GM19043 (cell line): ENCODE data around the gene SCGN.

Source experiments
- ATAC-seq: cut with Tn5 transposase; IDR thresholded peaks from one replicate; pipeline ENCODE4 v1.9.1; 2021; ENCODE audit warnings: low read depth; ENCODE audit not compliant: unreplicated experiment

SCGN gene

DNA sequence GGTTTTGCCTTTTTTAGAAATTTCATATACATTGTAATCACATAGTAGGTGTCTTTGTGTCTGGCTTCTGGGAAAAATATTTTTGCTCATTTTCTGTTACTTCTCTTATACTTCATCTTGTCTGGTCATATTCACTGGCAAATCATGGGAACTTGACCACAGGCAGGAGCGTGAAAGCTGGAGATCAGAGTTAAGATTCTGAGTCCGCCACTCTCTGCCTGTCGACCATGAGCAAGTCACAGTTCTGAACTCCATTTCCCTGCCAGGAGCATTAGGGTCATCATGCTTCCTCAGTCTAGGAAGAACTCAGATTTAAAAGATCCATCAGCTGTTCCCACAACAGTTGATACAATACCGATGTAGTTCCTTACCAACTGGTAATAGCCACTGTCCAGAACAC is 12.4 kb upstream of the SCGN start:
- no peak for ATAC-seq

DNA sequence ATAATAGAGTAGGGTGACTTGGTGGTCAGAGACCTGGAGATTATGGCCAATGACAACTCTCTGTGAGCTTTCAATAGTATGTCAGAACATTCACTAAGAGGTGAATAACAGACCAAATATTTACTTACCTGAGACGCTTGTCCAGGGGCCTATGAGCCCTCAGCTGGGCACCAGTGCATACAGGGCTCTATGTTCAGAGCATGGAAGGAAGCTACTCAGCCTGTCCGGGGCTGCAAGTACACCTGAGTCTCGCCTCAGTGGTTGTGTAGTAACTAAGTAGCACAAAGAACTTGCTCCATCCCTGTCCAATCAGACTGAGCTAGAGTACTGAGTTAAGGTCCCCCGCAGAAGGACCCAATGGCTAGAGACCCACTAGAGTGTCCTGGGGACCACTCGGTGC is 11.6 kb upstream of the SCGN start:
- ATAC-seq: no peak

DNA sequence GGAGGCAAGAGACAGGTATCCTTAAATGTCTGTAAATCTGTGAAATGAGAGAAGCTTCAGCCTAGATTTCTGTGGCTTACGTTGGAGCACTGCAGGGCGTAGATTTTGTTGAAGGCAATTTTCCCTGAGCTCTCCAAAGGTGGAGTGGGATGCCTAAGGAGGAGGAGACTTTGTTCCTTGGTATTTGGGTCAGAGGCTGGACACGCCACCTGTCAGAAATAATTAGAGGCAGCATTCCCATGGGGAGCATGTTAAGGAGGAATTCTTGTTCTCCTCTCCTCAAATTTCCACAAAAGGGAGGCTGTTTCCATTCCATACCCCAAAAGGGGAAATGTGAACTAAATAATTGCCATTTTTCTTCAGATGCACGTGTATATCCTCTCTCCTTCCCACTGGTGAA is 11.1 kb upstream of the SCGN start:
- ATAC-seq: no peak

DNA sequence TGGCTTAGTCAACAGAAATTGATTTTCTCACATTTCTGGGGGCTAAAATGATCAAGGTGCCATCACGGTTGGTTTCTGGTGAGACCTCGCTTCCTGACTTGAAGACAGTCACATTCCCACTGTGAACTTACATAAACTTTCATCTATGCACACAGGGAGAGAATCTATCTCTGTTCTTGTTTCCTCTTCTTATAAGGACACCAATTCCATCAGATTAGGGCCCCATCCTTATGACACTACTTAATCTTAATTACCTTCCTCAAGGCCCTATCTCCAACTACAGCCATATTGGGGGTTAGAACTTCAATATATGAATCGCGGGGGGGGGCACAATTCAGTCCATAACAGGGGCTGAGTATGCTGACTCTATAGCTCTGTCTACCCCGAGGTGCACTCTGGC is 10.6 kb upstream of the SCGN start:
- no peak for ATAC-seq

DNA sequence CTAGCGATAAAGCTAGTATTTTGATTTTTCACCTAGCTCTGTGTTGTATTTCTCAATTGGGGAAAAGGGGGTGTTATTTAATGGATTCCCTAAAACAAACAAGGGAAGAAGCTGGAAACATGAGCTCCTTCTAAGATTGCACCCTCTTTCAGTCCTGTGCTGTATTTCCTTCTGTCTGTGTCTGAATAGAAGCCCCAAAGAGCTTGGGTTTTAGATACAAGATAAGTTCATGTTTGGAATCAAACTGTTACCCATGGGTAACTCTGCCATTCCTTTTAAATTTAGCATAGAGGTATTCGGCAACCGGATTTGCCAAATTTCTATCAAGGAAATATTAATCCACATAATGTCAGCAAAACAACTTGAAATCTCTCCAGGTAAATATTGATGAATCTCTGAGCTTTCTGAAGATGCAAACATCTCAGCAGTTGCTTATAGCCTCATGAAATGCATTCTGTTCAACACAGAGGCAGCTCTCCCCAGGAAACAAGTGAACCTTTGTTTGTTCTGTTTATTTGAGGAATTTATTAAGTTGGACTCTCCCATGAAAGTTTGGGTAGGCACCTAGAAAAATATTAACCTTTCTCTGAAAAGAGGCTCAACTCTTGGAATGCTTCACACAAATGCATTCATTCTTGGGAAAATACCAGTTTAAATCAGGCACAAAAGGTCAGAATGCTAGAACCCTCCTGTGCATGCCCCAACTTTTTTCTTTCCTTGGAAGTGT is 9.9 kb upstream of the SCGN start:
- no peak for ATAC-seq

DNA sequence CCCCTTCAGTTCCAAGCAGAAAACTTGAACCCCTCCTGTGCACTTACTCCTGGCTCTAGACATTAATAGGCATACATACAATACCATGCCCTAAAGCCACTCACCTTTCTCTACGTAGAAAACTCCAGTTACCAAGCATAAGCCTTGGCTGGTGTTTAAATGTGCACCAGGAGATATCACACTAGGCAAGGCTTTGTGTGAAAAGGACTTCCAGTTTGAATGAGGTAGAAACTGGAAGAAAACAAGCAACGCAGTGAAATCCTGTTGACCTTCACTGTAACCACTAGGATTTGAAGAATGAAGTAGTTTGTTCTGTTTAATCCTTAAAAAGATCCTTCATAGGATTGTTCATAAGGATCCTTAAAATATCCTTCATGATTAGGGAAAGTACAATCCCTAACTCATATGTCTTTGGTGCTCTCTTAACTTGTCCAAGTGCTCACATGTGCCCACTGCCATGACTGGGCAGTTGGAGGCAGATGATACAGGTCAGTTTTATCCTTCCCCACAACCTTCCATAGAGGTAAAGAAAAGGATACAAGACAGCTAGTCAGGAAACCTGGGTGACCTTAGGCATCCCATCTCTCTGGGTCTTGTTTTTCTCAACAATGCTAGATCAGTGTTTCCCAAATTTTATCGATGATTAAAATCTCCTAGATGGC is 9.2 kb upstream of the SCGN start:
- no peak for ATAC-seq

DNA sequence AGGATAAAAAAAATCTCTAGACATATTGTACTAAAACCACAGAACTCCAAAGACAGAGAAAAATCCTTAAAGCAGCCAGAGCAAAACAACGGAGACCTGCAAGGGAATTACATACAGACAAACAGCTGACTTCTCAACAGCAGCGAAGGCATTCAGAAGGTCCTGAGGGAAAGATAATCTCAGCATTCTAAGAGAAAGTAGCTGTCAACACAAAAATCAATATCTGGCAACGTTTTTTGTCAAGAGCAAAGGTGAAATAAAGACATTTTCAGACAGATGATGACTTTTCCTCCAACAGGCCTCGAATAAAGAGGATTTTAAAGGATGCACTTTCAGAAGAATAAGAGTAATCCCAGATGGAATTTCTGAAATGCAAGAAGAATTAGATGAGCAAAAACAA is 6.1 kb upstream of the SCGN start:
- ATAC-seq: no peak

DNA sequence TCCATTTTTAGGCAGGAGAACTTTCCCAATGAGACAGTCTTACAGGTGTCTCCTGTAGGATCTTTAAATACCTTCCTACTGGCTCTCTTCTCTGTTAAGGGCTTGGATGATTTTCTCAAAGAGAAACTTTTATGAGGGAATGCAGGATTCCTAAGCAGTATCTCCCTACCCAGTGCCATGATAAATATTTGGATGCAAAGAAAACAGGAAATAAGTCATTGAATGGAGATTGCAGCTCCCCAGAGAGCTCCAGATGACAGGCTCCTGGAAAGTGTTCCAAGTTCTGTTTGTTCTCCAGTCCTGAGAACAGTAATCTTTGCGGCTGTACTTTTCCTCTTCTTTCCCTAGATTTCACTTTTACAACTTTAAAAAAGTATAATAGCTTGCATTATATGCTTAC is 2.4 kb upstream of the SCGN start:
- ATAC-seq: no peak

DNA sequence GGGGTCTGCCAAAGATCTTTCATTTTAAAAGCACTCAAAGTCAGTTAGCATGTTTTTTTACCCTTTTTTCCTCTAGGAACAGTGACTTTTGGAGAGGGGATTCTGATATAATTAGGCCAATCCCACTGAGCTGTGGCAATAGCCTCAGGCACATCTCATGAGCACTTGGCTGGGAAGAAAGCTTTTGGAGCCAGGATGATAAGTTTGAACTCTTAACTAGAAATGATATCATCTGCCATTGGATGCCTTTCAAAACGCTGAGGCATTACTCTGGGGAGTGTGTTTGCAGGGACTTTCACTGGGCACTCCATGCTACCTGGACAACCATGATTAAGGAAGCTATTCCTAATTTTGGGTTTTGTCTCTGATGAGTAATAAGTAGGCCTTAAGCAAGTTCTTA is 3.7 kb downstream of the SCGN start:
- ATAC-seq: no peak

DNA sequence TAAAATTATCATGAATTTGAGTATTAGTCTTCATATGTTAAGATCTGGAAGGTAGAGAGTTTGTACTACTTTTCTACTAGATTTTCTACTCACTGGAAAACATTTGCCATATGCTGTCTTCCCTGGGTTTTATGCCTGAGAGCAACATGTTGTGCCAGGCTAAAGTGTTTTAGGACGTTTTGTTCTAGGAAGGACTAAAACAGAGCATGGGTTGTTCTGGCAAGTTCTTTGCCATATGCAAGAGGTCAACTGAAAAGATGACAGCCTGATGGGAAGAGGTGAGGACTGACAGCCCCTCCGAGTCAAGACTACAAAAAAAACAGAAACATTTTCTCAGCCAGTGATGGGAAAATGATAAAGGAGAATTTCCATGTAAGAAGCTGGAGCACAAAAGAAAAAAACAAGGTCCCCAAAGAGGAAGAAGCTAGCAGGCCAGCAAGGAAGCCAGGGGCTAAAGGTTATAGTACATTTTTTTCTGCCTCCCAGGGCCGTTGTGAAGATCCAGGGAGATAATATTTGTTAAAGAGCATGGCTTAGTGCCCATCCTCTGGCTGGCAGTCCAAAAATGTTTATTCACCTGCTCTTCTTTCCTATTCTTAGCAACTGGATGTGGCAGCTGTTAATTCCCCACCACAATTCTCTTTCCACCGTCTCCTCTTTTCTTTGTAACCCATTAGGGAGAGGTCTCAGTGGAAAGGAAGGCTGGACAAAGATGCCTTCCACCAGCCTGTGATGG is 7.8 kb downstream of the SCGN start:
- no peak for ATAC-seq

DNA sequence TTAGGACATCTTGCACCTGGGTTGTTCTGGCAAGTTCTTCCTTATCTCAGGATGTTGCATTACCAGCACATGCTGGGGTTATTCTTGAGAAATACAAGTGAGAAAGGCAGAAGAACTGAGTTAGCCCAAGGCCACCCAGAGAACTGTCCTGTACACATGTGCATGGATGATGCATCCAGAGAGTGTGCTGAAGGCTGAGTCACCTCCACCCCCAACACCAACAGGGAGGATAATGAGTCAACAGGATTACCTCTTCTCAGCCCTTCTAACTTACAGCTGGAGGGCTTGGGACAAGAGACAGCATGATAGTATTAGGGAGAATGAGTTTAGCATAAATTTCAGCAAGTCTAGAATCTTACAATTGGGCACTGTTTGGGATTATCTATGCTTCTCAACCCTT is 8.5 kb downstream of the SCGN start:
- ATAC-seq: no peak

DNA sequence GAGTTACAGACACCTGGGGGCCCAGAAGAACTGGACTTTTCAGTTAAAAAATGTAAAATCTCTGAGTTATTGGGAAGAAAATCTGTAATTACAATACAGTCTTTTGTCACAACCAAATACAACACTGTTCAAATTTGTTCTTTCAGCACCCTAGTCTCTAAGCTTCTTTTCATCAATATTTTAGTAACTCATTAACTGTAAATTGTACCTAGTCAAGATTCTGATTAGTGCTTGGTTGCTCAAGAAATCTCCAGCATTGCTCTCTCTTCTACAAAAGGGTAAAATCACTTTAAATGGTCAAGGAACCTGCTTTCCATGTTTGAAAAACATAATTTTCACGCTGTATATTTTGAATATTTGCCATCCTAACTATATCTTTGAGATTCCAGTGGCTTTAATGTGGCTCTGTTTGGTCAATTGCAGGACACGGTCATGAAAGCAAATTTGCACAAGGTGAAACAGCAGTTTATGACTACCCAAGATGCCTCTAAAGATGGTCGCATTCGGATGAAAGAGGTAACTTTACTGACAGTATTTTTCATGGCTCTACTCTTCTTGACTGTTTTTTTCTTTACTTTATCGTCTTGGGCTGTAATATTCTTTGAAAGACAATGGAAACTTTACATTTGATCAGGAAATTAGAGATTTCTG is 9.2 kb downstream of the SCGN start:
- ATAC-seq: no peak

DNA sequence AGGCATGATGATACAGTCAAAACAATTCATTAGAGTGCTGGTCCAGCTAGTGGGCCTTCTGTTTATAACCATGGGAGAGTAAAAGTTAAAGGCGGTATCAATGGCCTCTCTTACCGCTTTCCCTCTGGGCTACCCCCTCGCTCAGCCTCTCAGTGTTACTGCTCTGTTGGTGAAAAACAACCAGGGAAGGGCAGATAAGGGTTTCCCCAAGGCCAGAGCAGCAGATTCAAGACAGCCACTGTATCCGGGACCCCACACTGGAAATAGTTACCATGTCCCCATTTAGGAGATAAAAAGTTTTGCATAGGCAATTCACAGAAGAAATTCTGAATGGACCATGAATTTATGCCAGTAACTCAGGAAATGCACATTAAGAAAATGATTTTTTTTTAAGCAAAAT is 13.4 kb downstream of the SCGN start:
- ATAC-seq: no peak

DNA sequence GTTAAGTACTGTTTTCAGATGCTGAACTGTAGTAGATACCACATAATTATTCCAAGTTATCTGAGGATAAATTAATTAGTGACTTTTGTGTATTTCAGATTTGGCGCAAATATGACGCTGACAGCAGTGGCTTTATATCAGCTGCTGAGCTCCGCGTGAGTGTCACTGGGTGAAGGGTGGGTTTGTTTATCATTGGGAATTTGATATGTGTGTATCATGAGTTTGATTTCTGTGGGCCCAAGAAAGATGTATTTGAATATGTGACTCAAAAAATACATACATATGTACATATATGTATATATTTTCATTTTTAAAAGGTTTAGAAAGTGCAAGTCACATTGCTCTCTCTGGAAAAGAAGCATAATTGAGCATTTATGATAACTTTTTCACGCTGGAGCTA is 17.4 kb downstream of the SCGN start:
- no peak for ATAC-seq

DNA sequence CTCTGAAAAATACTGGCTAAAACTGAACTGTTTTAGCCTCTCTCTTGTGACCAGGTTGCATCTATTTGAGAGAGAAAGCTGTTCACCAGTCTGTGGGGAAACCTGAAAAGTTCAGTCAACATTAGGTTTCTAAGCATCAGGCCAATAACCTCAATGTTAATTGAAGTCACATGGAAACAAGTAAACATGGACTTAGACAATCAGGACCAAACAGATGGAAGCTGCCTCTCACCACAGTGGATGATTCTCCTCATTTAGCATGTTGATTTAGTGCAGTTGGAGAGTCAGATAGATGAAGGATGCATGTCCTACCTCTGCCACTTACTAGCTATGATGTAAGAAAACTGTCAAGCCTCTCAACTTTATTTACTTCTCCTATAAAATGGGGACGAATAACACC is 18.2 kb downstream of the SCGN start:
- no peak for ATAC-seq

DNA sequence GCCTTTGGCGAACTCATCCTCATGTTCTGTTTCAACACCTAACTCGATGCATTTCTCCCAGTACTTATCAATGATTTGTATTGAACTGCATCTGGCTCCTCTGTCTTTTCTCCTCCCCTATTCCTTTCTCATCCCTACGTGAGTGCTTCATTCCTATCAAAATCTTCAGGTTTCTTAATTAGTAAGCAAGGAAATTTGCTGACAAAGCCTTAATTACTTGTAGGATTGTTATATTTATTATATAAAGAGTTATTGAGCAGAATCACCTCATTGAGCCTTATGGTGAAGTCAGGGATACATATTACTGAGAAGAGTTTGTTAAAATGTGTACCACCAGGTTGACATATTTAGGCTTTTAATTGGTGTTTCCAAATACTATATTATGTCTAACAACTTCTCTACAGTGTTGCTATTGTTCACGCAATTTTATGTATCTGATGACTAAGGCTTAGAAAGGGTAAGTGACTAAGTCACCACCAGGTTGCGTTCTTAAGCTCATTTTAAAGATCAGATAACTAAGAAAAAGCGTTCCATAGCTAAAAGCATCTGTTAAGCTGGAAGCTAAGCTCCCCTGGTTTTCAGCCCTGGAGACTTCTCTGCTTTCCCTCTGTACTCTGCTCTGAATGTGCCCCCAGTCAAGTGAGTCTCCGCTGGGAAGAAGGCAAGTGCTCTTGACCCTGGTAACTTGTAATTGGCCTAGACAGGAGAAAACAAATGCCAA is 18.9 kb downstream of the SCGN start:
- no peak for ATAC-seq

DNA sequence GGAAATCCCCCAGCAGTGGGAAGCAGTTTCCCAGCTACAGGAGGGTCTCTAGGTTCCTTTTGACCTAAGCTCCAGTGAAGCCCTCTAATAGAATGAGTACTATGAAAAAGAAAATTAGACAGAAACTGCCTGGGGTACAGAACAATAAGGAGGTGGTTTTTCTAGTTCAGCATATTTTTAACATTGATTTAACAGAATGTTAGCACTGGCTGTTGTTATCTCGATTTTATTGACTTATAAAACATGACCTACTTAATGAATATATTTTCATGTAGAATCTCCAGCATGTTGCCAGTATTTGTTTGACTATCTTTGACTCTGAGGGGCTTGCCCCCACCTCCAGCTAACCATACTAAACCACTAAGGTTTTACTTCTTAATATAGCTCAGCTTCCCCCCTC is 19.6 kb downstream of the SCGN start:
- no peak for ATAC-seq

DNA sequence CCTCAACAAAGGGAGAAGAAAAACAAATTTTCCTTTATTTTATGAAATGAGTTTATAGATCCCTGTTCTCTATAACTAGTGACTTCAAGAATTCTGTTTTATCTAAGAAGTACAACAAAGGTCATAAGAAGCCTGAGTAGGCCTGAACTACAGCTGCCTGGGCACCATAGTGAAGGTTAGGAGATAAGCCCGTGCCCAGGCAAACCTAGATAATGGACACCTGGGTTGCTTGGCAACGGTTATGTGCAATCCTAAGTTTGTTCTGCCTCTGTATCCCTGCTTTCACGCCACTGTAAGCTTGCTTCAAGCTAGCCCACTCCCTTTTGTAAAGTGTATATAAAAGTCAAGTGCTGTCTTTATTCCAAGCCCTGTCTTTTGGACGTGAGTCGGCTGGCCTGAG is 23.2 kb downstream of the SCGN start:
- ATAC-seq: no peak

DNA sequence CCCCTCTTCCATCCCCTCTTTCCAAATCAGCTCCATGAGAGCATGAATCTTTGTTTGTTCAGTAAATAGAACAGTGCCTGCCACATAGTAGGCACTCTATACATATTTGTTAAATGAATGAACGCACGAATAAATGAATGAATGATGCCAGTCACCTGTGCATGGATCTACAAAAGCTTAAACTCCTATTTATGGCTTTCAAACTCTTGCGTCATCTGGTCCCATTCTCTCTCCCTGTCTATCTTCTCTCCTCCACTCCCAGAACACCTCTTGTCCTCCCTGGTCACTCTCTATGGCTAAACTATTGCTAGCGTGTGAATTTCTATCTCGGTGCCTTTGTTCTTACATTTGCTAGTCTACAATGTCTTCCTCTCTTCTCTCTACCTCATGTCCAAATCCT is 24.8 kb downstream of the SCGN start:
- no peak for ATAC-seq

DNA sequence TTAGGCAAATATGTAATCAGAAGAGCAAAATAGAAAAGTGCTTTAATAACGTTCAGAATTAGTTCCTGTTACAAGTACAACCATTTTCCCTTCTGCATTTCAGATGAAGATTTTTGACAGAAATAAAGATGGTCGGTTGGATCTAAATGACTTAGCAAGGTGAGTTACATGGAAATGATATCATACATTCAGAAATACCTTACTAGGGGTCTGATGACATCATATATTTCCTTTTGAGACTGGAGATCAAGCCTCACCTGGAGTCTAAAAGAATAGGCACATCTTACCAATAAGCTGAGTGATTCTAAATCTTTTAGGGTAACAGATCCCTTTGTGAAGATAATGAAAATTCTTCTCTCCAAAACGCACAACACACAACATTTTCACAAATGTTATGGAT is 29.8 kb downstream of the SCGN start:
- no peak for ATAC-seq

DNA sequence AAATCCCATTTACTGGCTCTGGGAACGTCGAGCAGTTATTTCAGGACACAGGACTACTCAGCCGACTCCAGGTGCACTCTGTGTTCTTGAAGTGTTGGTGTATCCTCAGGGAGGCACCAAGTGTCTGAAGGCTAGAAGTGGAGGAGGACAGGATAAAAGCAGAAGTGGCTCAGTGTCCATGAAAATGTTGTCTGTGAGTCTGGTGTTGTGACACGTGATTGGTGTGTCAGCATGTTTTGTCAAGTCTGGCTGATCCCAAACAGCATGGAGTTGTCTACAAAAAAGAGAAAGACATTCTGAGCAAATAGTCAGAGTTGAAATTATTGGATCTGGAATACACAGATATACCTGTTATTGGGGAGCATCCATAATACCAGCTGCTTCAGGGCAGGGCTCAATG is 30.3 kb downstream of the SCGN start:
- no peak for ATAC-seq
